HepG2 (cell line): ENCODE measurements around the gene CLPSL2.

Experiments
- ATF3 ChIP-seq: sonication (generic); formaldehyde crosslinking; IDR thresholded peaks from 2 replicates; pipeline ENCODE4 v1.4.0; 2020; ENCODE audit warnings: missing genetic modification reagents
- CTCF ChIP-seq: sonication (generic); formaldehyde crosslinking; IDR thresholded peaks from 2 replicates; pipeline ENCODE4 v1.5.0; 2020; ENCODE audit warnings: mild to moderate bottlenecking, missing genetic modification reagents, moderate library complexity
- GABPA ChIP-seq, 2 experiments: IDR thresholded peaks; 2 replicates each; pipeline ENCODE4 v1.6.1; 2011 to 2016; ENCODE audit warnings: low read depth in 2 of 2, low read length in 1 of 2, missing biosample characterization in 1 of 2, missing genetic modification characterization in 1 of 2
- POLR2A ChIP-seq, 2 experiments: IDR thresholded peaks; 2 replicates each; pipeline ENCODE4 v1.6.1; 2011; ENCODE audit warnings: low read depth in 2 of 2, low read length in 2 of 2, mild to moderate bottlenecking in 1 of 2, moderate library complexity in 1 of 2; ENCODE audit not compliant: insufficient read depth in 1 of 2
- RAD21 ChIP-seq: fragments of 450-650 bp; formaldehyde crosslinking; IDR thresholded peaks from 2 replicates; pipeline ENCODE4 v1.5.0; 2020; ENCODE audit warnings: mild to moderate bottlenecking
- ZFP1 ChIP-seq: IDR thresholded peaks from 2 replicates; pipeline ENCODE4 v1.6.1; 2016
- ZNF589 ChIP-seq: sonication (generic); formaldehyde crosslinking; conservative IDR thresholded peaks from 2 replicates; pipeline ENCODE4 v1.8.0; 2022; ENCODE audit warnings: mild to moderate bottlenecking, moderate library complexity, missing genetic modification reagents

- no peak for TF ChIP-seq ATF3
- TF ChIP-seq CTCF = no peak
- TF ChIP-seq RAD21 (CRISPR knock-in tag) = no peak
- TF ChIP-seq GABPA (IDR thresholded peaks at IDR 0.05; ENCODE audit: low read depth, low read length) = no peak
- TF ChIP-seq GABPA (CRISPR knock-in tag; IDR thresholded peaks at IDR 0.05; ENCODE audit: low read depth) = no peak
- no peak for TF ChIP-seq ZNF589 (CRISPR knock-in tag)
- no peak for TF ChIP-seq POLR2A (IDR thresholded peaks at IDR 0.05; ENCODE audit: insufficient read depth in 1 of 2, low read depth in 2 of 2, low read length in 2 of 2)
- TF ChIP-seq ZFP1 (CRISPR knock-in tag) = no peak
Observed at GRCh38 chr6:35778437-35778836, 2.0 kb downstream of the CLPSL2 start.
